GM04503 (cell line): ENCODE measurements around the gene RDH13.
"Not testable (repeated sequence)": the region's sequence is repeated elsewhere in the genome, so short reads cannot be mapped to it uniquely, and the experiment has no call there.

Source experiments
- DNase-seq: peaks from one replicate; pipeline ENCODE4 v3.0.0-alpha.2; 2012; ENCODE audit warnings: low read depth

RDH13 gene

DNA sequence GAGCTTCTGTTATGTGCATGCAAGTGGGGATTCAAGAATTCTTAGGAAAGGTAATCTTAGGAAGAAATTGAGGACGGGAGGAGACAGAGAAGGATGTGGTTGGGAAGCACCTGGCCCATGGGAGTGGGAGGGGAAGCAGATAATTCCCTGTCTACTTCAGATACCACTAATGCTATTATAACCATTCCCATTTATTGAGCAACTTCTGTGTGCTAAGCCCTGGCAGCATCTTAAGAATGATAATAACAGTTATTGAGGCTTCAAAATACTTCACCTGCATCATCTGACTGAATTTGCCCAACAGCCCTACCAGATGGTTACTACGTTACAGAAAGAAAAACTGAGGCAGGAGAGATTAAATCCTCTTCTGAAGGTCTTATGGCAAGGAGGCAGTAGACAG is 14.2 kb upstream of the RDH13 start:
- no peak for DNase-seq

DNA sequence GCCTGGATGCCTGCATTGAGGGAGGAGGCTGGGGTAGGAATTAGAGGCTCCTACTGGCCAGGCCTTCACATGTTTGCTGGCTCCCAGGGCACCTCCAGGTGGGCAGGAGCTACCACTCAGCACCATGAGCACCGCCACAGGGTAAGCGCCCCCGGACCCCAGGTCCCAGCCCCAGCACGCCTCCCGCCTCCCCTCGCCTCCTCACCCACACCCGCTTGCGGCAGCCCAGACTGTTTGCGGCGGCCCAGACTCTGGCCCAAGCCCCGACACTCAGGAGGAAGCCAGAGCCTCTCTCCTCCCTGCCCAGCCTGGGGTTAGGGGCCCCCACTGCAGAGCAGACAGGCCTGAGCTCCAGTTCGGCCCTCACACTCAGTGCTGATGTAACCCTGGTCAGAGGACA is 13.4 kb upstream of the RDH13 start:
- DNase-seq: no peak

DNA sequence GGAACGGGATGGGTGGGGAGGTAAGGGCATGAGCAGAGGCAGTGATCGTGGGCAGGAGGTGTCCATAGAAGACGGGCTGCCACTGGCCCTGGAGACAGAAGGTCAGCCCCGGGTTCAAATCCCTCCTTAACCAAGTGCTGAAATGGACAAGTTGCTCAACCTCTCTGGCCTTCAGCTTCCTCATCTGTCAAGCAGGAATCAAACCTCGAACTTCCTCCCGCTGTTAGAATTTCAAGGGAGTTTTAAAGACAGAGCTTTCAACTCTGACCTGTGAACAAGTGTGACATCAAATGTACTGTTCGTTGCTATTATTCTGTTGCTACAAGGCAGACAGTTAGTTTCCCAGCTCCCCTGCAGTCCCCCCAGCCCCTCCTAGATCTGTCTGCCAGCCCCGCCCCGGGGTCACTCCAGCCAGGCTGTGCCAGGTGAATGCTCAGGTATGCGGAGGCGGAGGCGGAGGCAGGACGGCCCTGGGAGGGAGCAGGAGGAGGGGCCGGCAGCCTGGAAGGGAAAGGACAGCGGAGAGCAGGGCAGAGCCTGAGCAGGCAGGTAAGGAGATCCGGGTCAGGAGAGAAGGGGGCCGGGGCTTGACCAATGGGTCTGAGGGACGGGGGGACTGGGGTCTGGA is 12.5 kb upstream of the RDH13 start, which contains the start of gene EPS8L1:
TSS of gene EPS8L1 (plus strand) at position 499 of the 628 bp plus-strand sequence. CDS start 576 bp downstream, outside the sequence.
- no peak for DNase-seq

DNA sequence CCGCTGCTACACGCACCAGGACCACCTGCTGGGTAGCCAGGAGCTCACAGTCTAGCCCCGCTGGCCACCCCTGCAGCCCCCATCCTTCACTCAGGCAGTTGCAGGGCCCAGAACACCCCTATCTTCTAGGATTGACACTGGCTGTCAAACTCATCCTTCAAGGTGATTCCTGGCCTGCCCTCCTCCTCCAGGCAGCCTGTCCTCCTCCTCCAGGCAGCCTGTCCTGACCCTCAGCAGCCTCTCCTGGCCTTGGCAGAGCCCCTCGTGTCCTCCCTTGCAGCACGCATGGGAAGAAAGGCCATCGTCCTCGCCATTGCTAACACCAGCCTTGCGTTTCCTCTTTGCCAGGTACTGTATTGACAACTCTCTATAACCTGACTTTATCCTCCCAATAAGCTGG is 9.0 kb upstream of the RDH13 start:
- no peak for DNase-seq

DNA sequence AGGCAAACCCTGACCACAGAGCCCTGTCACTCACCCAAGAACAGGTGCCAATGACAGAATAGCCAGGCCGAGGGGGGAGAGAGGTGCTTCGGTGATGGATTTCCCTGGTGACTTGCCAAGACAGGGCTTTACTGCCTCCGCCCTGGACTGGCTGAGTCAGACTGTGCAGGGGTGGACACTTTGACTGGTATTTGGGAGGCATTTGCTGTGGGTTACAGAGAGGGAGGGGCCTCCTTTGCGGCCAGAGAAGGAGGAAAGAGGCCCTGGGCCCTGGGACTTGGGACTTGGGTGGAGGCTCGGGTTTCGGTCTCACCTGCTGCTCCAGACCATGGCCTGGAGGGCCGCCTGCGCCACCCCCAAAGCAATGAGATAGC is 8.2 kb upstream of the RDH13 start:
- DNase-seq: no peak

DNA sequence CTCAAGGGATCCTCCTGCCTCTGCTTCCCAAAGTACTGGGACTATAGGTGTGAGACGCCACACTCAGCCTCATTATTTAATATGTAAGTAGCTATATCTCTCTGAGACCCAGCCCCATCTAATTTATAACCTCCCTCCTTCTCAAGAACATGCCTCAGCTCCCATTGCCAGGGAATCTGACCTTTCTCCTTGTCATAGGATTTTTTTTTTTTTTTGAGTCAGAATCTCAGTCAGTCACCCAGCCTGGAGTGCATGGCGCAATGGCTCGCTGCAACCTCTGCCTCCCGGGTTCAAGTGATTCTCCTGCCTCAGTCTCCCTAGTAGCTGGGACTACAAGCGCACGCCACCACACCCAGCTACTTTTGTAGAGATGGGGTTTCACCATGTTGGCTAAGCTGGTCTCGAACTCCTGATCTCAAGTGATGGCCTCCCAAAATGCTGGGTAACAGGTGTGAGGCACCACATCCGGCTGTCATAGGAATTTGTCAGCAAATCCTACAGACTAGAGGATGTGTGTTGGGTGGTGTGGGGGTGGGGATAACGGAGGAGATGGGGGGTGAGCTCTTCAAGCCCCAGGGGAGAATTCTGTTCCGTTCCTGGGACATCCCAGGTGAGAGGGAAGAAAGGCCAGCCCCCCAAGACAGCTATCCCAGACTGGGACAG is 7.6 kb upstream of the RDH13 start:
- no peak for DNase-seq

DNA sequence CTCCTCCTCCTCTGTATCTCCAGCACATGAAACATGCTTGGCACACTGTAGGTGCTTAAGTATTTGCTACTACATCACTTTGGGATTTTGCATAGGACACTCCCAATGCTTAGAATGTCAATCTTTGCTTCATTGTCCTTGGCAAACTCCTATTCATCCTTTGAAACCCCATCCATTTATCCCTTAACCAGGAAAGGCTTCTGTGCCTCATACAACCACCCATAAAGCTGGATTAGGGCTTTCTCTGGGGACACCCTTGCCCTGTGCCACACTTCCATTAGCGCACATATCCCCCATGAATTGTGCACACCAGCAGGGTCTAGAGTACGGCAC is 6.9 kb upstream of the RDH13 start:
- DNase-seq: no peak

DNA sequence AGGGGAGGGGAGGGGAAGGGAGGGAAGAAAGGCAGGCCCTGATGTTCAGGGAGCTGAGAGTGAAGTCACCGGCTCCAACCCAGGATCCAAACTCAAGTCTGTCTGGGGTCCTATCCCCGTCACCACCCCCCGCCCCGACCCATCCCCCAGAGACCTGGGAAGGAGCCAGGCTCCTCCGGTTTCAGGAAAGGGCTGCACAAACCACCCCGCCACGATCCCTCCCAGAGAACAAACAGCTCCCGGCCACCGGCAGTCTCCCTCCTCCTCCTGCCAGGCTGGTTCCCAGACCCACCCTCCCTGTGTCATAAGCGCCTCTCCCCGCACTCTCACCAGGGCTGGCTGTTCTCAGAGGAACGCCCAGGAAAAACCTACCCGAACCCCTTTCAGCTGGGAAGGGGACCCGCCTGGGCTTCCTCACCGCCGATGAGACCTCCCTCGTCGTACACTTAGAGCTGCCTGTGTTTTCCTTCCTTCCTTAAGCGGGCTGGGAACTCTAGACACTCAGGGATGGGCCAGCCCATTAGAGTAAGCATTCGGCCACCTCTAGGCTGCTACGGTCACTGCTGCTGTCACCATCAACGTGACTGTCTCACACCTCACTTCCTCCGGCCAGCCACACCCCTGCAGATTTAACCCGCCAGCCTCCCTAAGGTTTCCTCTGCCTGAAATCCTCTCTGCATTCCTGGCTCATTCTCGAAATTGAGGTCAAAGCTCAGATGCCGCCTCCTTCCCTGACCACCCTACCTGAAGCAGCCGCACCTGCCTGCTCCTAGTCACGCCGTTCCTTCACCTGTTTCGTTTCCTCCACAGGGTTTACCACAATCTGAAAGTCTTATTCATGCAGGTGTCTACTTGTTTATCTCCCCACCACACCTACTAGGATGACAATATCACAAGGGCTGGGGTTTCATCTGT is 6.3 kb upstream of the RDH13 start:
- DNase-seq: no peak

DNA sequence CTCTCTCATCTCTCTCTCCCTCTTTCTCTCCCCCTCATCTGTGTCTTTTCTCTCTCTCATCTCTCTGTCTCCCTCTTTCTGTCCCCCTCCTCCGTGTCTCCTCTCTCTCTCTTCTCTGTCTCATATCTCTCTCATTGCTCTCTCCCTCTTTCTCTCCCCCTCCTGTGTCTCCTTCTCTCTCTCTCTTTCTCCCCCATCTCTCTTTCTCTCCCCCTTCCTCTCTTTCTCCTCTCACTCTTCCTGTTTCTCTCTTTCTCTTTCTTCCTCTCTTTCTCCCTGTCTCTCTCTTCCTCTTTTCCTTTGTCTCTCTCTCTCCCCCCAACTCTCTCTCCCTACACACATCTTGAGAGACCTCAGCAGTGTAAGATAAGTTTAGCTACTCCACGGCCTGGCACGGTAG is 4.9 kb upstream of the RDH13 start:
- DNase-seq: no peak

DNA sequence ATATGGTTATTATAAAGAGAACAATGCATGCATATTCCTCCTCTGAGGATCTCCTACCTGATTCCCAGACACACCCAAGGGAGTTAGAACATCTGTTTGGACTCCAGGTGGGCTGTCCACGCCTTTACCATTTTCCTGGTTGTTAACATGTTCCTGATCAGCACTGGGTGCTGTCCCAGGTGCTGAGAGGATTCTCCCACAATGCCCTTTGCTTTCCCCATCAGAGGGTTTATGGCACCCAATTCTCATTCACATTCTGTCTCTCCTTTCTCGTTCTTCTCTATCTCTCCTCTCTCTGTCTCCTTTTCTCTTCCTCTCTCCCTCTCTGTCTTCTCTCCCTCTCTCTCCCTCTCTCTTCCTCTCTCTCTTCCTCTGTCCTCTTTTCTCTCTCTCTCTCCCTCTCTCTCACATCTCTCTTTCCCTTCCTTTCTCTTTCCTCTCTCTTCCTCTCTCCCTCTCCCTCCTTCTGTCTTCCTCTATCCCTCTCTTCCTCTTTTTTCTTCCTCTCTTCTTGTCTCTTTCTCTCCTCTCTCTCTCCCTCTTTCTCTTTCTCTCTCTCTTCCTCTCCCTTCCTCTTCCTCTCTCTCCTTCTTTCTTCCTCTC is 3.3 kb upstream of the RDH13 start:
- DNase-seq: no peak

DNA sequence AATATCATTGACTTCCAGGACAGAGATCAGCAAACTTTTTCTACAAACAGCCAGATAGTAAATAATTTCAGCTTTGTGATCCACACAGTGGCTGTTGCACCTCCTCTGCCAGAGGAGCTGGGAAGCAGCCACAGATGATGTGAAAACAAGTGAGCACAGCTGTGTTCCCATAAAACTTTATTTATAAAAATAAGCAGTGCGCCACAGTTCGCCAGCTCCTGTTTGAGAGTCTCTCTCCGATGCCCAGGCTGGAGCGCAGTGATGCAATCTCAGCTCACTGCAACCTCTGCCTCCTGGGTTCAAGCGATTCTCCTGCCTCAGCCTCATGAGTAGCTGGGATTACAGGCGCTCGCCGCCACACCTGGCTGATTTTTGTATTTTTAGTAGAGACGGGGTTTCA is 2.6 kb upstream of the RDH13 start:
- not testable (repeated sequence) for DNase-seq

DNA sequence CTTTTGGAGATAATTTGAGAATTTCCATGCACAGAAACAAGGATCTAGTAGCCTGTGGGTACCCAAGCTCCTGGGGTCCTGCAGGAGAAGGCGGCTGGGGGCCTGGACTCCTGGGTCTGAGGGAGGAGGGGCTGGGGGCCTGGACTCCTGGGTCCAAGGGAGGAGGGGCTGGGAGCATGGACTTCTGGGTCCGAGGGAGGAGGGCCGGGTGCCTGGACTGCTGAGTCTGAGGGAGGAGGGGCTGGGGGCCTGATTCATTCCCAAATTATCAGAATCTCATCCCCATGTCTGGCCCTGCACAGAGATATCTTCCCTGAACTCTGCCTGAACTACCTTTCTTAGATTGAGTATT is 520 bp upstream of the RDH13 start:
- DNase-seq: no peak

DNA sequence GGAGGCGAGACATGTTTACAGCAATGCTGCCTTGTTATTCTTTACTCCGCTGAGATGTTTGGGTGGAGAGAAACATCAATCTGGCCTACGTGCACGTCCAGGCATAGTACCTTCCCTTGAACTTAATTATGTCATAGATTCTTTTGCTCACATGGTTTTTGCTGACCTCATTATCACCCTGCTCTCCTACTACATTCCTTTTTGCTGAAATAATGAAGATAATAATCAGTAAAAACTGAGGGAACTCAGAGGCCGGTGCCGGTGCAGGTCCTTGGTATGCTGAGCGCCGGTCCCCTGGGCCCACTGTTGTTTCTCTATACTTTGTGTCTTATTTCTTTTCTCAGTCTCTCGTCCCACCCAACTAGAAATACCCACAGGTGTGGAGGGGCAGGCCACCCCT is 2.7 kb downstream of the RDH13 start:
- DNase-seq: not testable (repeated sequence)

DNA sequence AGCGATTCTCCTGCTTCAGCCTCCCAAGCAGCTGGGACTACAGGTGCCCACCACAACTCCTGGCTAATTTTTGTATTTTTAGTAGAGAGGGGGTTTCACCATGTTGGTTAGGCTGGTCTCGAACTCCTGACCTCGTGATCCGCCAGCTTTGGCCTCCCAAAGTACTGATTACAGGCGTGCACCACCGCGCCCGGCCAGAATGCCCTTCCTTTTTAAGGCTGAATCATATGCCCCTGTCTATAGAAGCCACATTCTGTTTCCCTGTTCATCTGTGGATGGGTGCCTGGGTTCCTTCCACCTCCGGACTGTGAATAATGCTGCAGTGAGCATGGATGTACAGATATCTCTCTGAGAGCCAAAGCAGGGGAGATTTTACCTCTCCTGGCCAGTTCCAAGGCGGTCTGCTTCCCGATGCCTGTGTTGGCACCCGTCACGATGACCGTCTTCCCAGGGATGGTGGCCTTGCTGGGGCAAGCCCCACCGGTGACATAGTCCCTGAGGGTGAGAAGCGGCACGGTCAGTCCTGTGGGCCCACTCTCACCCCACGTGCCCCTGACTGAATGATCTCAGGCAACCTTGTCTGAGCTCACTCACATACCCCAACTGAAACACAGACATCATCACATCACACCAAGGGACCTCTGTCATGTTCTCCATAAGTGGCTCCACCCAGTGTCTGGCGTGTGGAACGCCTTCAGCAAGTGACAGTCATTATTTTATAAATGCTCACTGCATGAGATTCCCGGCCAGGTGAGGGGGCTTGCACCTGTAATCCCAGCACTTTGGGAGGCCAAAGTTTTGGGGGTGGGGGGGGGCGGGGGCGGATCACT is 4.0 kb downstream of the RDH13 start:
- no peak for DNase-seq

DNA sequence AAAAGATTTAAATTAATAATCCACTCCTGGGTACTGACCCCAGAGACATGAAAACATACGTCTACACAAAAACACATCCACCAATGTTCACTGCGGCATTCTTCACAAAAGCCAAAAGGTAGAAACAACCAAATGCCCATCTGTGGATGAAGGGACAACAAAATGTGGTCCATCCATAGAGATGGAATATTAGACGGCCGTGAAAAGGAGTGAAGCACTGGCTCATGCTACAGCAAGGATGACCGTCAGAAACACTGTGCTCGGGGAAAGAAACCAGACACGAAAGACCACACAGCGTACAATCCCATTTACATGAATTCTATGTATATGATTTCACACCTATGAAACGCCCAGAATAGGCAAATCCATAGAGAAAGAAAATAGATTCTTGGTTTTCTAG is 6.1 kb downstream of the RDH13 start:
- no peak for DNase-seq

DNA sequence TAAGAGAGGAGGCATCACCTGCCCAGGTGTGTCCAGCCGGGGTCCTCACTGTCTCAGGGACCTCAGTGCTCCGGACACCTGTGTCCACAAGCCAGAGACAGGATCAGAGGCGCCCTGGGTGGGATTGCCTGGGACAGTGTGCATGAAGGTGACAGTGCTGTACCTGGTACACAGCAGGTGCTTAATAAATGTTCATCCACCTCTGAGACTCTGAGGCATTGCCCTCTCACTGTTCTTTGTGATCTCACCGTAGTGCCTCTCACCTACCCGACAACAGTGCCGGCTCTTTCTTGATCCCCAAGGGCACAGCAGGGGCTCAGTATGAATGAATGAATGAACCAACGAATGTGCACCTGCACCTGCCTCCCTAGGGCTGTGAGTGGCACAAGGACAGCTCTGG is 9.2 kb downstream of the RDH13 start:
- no peak for DNase-seq

DNA sequence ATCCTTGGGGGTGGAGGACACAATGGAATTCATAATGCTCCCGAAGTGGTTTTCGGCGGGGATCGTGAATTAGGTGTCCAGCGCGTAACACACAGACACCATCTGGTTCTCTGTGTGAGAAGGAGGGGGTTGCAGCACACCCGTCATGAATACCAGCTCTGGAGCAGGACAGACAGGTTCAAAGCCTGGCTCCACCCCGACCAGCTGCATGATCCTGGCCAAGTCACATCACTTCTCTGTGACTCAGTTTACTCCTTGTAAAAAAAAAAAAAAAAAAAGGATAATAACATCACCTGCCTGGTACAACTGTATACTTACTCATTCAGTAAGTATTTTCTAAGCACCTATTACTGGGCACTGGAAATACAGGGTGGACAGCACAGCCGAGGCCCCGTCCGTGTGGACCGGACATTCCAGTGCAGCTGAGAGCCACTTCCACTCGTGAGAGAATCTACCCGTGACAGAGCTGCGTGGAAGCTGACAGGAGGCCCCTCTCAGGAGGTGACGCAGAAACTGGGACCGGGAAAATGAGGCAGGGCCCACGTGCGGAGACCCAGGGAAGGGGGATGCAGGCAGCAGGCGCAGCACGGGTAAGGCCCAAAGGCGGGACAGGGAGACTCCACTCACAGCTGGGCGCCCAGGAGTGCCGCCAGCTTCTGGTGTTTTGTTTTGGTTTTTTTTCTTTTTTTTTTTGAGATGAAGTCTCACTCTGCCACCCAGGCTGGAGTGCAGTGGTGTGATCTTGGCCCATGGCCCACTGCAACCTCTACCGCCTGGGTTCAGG is 12.0 kb downstream of the RDH13 start:
- no peak for DNase-seq

DNA sequence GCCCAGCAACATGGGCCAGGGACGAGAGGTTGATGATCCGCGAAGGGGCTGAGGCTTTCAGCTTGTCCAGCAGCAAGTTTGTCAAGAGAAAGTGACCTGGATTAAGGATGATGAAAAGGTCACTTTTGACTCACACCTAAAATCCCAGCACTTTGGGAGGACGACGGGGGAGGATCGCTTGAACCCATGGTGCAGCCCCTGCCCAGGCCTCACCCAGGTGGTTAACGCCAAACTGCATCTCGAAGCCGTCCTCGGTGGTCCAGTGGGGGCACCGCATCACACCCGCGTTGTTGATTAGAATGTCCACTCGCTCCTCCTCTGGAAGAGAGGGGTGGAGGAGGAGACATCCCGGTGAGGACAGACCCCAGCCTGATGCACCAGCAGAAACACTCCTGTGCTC is 14.5 kb downstream of the RDH13 start:
- no peak for DNase-seq

DNA sequence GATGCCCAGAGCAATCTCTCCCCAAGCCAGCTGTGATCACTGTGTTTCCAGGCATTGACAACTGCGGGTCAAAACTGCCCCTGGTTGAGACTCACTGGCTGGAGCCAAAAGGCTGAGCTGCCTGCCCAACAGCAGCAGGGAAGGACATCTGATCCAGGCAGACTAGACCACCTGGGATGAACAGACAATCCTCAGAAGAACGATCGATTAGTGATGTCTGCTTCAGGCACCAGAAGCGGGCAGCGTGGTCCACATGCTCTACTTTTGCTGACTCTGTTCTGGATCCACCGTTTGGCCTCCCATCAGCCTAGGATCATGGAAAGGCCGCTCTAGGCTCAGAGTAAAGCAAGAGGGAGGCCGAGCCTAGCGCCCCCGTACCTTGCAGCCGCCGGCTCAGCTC is 15.0 kb downstream of the RDH13 start:
- no peak for DNase-seq

DNA sequence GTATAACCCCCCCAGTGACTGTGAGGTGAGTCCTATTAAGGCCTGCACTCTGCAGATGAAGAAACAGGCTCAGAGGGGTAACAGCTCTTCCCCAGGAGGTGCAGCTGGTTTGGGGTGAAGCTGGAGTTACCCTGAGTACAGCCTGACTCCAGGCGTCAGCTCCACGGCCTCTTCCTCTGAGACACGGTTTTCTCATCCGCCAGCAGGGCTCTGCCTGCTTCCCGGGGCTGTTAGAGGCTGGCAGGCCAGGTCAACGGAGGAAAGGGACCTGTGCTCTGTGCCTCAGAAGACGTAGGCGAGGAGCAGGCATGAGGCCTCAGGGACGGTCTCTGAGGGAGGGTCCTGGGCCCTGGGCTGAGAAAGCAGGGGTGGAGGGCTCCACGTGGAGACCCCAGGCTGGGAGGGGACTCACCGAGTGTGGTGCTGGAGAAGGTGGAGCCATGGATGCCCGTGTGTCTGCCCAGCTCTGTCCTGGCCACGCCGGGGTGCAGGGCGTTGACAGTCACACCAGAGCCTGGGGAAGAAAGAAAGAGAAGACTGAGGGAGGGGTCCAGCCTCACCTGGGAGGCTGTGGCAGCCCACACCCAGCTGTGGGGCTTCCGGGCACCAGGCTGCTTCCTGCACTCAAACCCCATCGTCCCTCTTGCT is 15.8 kb downstream of the RDH13 start:
- DNase-seq: no peak
